ENCODE results near the gene PHKG2.

Gene PHKG2

DNA sequence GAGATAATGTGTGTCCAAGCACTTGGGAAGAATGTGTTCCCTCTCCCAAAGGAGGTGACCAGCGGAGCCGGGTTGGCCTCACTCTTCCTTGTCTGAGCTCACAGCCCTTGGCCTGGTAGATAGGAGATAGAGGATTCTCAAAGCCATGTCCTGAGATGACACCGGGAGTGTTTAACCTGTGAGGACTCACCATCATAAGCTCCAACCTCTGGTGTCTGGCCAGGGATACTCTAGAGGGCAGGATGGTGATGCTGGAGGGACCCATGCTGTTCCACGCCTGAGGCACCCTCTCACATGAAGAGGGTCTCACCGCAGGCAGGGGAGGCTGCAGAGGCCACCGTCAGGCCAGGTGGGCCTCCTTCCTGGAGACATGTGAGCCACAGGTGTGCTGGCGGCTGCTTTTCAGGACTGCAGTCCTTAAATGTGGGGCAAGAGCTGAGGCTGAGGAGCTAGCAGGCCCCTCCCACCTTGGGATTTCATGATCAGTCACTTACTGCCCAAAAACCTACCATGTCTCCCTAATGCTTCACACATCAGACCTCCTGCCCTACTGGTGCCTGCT, 45.4 kb downstream of the PHKG2 start:
- in situ Hi-C loops (cut with MboI; ENCODE audit: low sequenced_read_pairs), result no loop called here

GRCh38 chr16:30794634-30795033, 46.4 kb downstream of the PHKG2 start:
- in situ Hi-C loops (cut with MboI; ENCODE audit: low sequenced_read_pairs), result no loop called here

GRCh38 chr16:30797670-30798309, 49.6 kb downstream of the PHKG2 start:
- in situ Hi-C loops (cut with MboI; ENCODE audit: low sequenced_read_pairs), result no loop called here

All from hTERT RPE-1 (cell line).